Posterior vena cava (tissue), 2 donors: ENCODE data around the gene HADHB. TPM values are rescaled to one million over a fixed set of nuclear protein-coding genes. Genes with fewer than 3 reads are reported as not detected.

Source experiments
- total RNA-seq, 2 donors: library from RNA; stranded (reverse); fragmentation: NEBNext Ultra II Directional; extraction: Animal tissue kit (Norgen Biotek cat#: 25700); gene quantifications; one replicate each; pipeline ENCODE4 v1.2.1, GENCODE V29; 2021
- donor health status: DM: yes; HTN: yes; CAD: no.
- donor health status: DM: yes; HTN: yes; CAD: no.

HADHB gene
- total RNA-seq, 2 donors from 2014 or later, result 87.6 to 125 TPM

Other genes starting within 250 kb of the HADHB start
- gene RAB10, start 210.9 kb upstream of the HADHB start, total RNA-seq, result 10 to 100 TPM; 86.1 to 94.6 TPM
- gene GAREM2, start 71.9 kb upstream of the HADHB start, total RNA-seq, result 1 to 10 TPM; 6.3 to 6.9 TPM
- gene HADHA, start 307 bp upstream of the HADHB start, total RNA-seq, result 100 to 1,000 TPM; 104 to 113 TPM
- gene SELENOI, start 101.2 kb downstream of the HADHB start, total RNA-seq, result 10 to 100 TPM; 12.2 to 14.6 TPM
- gene ADGRF3, start 101.8 kb downstream of the HADHB start, total RNA-seq, result not detected
- gene DRC1, start 157.0 kb downstream of the HADHB start, total RNA-seq, result not detected
- under 1 TPM; 0.29 to 0.32 TPM for gene OTOF, start 233.2 kb downstream of the HADHB start, total RNA-seq